Lower leg skin (tissue), 3 donors: Measurements from ENCODE around the gene ZNF804B.

Experiments
- CTCF ChIP-seq, 3 donors: fragments of 450-650 bp; IDR thresholded peaks; one replicate each; pipeline ENCODE4 v1.5.1; 2016; ENCODE audit warnings: antibody characterized with exemption in 3 of 3, mild to moderate bottlenecking in 3 of 3, moderate library complexity in 2 of 3
- POLR2A ChIP-seq, 2 donors: fragments of 450-650 bp; IDR thresholded peaks; one replicate each; pipeline ENCODE4 v1.6.1; 2016 to 2017; ENCODE audit warnings: antibody characterized with exemption in 2 of 2, mild to moderate bottlenecking in 1 of 2, moderate library complexity in 1 of 2

GRCh38 chr7:89247207-89247606 is 487.7 kb downstream of the ZNF804B start:
- TF ChIP-seq CTCF (IDR thresholded peaks at IDR 0.05), result no peak
- no peak for TF ChIP-seq POLR2A (IDR thresholded peaks at IDR 0.05)
